Activated CD8-positive, alpha-beta memory T cell treated with anti-CD3 and anti-CD28 coated beads for 48 hours (primary cell): ENCODE data around the gene RPGR.

Experiments
- DNase-seq, 3 experiments: peaks; one replicate each; pipeline ENCODE4 v3.0.0-alpha.2; 2020; ENCODE audit warnings: low read depth in 2 of 3, low spot score in 2 of 3

Gene RPGR

DNA sequence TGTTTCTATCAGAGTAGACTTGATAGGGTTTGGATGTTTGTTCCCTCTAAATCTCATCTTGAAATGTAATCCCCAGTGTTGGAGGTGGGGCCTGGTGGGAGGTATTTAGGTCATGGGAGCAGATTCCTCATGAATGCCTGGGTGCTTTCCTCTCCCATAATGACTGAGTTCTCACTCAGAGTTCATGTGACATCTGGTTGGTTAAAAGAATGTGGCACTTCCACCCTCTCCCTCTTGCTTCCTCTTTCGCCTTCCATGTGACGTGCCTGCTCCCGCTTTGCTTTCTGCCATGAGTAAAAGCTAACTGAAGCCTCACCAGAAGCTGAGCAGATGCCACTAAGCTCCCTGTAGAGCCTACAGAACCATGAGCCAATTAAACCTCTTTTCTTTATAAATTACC, 59.3 kb downstream of the RPGR start:
- DNase-seq, result no peak

GRCh38 chrX:38262715-38263620, 64.3 kb downstream of the RPGR start:
- no peak for DNase-seq

GRCh38 chrX:38260231-38260630, 67.1 kb downstream of the RPGR start:
- no peak for DNase-seq

GRCh38 chrX:38256019-38256418, 71.3 kb downstream of the RPGR start:
- no peak for DNase-seq

DNA sequence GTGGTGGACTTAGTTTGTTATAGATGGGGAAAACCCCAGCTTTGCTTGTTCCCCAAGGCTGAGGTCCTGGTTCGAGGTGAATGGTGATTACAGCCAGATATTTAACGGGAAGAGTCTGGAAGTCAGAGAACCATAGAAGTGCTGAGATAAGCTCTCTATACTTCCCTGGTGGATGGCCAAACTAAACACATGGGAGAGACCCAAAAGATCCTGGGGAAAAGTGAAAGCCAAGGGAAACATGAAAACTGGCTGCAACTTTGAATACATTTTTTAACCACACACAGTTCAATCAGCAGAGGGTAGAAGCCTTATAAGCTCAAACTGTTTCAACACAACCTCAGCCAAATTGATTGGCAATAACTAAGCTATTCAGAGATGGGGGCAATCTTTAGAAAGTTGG, 77.3 kb downstream of the RPGR start:
- DNase-seq, result no peak

- DNase-seq, result no peak
Observed at GRCh38 chrX:38247051-38247450, 80.3 kb downstream of the RPGR start.

- no peak for DNase-seq
Observed at GRCh38 chrX:38240541-38240940, 86.8 kb downstream of the RPGR start.

GRCh38 chrX:38236901-38237615, 90.3 kb downstream of the RPGR start:
- DNase-seq, result no peak

GRCh38 chrX:38233891-38234667, 93.2 kb downstream of the RPGR start:
- no peak for DNase-seq

DNA sequence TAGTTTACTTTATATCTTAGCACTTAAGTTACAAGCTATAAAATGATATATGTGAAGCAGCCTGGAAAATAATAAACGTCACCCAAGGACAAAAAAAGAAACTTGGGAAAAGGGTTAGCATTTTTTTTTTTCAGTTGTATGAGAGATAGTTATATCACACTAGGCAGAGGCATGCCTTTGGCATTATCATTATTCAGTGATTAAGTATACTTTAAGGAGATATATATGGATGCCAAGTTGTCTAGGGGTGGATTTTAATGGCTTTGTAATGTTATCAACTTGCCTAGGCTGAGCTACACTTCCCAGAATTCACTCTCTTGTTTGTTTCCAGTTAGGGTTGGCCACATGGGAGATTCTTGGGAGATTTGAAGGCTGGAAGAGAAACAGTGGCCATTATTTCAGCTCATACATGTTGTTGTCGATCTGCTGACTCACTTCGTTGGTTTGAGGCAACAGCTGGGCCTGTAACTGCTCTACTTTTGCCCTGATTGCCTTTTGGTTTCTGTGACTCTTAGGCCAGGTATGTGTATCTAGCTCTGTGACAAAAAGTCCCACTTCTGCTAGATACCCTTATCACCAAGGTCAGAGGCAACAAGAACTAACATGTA, 95.1 kb downstream of the RPGR start:
- no peak for DNase-seq

DNA sequence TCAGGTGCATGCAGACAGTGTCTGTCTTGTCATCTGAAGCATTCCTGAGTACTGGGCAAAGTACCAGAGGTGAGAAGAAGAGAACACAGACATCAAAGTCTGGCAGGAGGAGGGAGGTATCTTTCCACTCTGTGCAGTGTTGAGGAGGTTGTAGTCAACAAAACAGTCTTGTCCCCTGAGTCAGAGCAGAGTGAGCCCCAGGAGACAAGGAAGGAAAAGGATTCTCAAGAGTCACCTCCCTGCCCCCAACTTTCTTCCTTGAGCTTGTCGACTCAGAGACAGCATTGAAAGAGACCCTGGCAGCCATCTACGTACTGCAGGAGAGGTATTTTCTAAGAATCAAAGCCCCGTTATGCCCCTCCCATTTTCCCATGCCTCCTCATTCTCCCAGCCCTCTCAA, 102.2 kb downstream of the RPGR start:
- DNase-seq, result no peak

- DNase-seq, result no peak
Observed at GRCh38 chrX:38224160-38224559, 103.1 kb downstream of the RPGR start.

DNA sequence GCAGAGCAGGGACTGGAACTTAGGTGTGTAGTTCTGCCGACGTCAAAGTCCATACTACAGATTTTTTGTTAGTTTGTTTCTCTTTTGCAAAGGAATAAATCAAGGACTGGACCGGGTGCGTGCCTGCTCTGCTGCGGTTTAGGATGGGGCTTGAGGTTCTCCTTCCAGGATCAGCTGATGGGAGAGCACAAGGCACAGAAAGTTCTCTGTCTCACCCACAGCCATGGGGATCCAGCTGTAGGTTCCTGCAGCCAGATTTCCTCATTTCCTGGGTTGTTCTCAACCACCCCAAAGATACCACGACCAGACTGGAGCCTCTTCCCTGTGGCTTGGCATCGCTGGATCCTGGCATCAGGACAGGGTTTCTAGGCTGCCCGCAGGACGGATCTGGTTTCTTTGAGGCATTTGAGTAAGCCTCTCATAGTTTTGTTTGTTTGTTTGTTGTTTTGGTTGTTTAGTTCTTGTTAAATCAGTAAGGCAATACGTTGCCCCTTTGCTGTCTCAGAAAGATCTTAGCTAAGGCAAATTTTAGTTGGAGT, 105.8 kb downstream of the RPGR start:
- no peak for DNase-seq

DNA sequence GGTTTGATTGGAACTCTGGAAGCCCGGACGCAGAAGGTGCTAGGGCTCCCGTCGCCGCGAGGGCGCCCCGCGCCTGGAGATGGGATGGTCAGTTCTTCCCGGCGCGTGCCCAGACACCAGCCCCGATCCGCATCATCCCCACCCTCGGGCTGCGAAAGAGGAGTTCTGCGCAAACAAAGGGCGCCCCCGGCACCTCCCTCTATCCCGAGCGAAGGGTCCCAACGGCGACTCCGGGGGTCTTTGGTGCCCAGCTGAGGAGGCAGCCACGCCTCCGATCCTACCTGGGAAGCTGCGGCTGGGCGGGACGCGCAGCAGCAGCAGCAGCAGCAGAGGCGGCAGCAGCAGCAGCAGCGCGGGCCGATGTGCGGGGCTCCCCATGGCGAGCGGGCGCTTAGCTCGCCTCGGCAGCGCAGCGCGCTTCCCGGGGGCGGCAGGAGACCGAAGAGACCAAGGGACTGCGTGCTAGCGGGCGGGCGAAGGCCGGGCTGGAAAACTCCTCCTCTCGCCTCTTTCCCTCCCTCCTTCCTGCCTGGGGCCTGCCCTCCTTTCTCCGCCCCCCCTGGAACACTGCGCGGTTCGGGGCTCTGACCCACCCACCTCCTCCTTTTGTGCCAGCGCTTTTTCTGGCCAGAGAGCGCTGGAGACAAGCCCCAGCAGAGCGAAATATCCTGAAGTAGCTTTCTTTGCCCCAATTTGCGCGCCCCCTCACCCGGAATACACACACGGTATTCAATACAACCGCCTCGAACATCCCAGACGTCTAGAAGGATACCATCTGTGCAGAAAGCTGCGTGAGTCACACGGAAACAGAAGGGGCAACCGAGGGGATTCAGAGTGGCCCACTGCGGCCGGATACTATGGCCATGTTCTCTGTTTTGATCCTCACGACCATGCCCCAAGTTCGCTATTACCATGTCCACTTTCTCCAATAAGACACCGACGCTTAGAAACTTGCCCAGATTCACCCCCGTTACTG, 106.6 kb downstream of the RPGR start, which contains the start of gene SRPX:
SRPX (minus strand) TSS at position 457 of the 976 bp plus-strand sequence; CDS start at position 378, 79 bp downstream.
- no peak for DNase-seq

DNA sequence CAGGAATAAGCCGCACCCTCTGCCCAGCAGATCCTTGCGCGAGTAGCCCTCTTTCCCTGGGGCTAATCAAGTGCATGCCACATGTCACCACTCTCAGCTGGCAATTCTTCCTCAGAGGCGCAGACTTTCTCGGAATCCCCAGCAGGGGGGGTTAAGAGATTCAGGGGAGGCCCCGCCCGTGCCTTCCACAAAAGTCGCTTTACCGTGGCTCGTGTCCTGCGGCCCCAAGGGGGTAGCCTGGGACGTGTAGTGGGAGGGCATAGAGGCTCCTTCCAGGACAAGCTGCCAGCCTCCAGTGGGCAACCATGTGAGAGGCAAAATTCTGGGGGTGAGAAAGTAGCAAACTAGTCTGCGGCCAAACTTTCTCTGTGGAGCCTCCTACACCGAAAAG, 107.3 kb downstream of the RPGR start:
- DNase-seq, result no peak
